Lower leg skin (tissue), 3 donors: ENCODE measurements around the gene OLFML2B.

ENCODE experiments used
- POLR2A ChIP-seq, 2 donors: fragments of 450-650 bp; IDR thresholded peaks; one replicate each; pipeline ENCODE4 v1.6.1; 2016 to 2017; ENCODE audit warnings: antibody characterized with exemption in 2 of 2, mild to moderate bottlenecking in 1 of 2, moderate library complexity in 1 of 2
- TF ChIP-seq, protein P1 (sequence below), 3 donors: fragments of 450-650 bp; IDR thresholded peaks; one replicate each; pipeline ENCODE4 v1.5.1; 2016; ENCODE audit warnings: antibody characterized with exemption in 3 of 3, mild to moderate bottlenecking in 3 of 3, moderate library complexity in 2 of 3

GRCh38 chr1:162006081-162006480 lies 17.6 kb downstream of the OLFML2B start:
- TF ChIP-seq, protein P1, sequence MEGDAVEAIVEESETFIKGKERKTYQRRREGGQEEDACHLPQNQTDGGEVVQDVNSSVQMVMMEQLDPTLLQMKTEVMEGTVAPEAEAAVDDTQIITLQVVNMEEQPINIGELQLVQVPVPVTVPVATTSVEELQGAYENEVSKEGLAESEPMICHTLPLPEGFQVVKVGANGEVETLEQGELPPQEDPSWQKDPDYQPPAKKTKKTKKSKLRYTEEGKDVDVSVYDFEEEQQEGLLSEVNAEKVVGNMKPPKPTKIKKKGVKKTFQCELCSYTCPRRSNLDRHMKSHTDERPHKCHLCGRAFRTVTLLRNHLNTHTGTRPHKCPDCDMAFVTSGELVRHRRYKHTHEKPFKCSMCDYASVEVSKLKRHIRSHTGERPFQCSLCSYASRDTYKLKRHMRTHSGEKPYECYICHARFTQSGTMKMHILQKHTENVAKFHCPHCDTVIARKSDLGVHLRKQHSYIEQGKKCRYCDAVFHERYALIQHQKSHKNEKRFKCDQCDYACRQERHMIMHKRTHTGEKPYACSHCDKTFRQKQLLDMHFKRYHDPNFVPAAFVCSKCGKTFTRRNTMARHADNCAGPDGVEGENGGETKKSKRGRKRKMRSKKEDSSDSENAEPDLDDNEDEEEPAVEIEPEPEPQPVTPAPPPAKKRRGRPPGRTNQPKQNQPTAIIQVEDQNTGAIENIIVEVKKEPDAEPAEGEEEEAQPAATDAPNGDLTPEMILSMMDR (IDR thresholded peaks at IDR 0.05) = no peak
- no peak for TF ChIP-seq POLR2A (IDR thresholded peaks at IDR 0.05)
